H1 (cell line): ENCODE data around the gene BAZ2A. TPM values are rescaled to one million over a fixed set of nuclear protein-coding genes. Genes with fewer than 3 reads are reported as not detected.

ENCODE experiments used
- CHD2 ChIP-seq: IDR thresholded peaks from 2 replicates; pipeline ENCODE4 v1.6.1; 2012; ENCODE audit warnings: low read length, improper control_type of control experiment
- CHD7 ChIP-seq: fragments of 300-600 bp; sonication (generic); IDR thresholded peaks from 2 replicates; pipeline ENCODE4 v1.7.1; 2012; ENCODE audit warnings: low read length, moderate library complexity, mild to moderate bottlenecking, inconsistent platforms; ENCODE audit not compliant: insufficient replicate concordance
- EZH2 ChIP-seq: fragments of 200-600 bp; sonication (generic); IDR thresholded peaks from 2 replicates; pipeline ENCODE4 v1.7.1; 2012; ENCODE audit warnings: low read depth, mild to moderate bottlenecking, moderate library complexity, low read length, inconsistent platforms; ENCODE audit not compliant: severe bottlenecking
- HDAC6 ChIP-seq: IDR thresholded peaks from one replicate; pipeline ENCODE4 v1.7.1; 2012; ENCODE audit warnings: low read depth, mild to moderate bottlenecking, inconsistent platforms, low read length, moderate library complexity
- MAFK ChIP-seq: IDR thresholded peaks from 2 replicates; pipeline ENCODE4 v1.6.1; 2012; ENCODE audit warnings: low read depth, mild to moderate bottlenecking, improper control_type of control experiment, low read length
- NANOG ChIP-seq: IDR thresholded peaks from 2 replicates; pipeline ENCODE4 v1.6.1; 2011; ENCODE audit warnings: low read length, low read depth, mild to moderate bottlenecking, inconsistent platforms; ENCODE audit not compliant: insufficient read depth, poor library complexity, severe bottlenecking
- PHF8 ChIP-seq: fragments of 200-600 bp; sonication (generic); conservative IDR thresholded peaks from 2 replicates; pipeline ENCODE4 v1.7.1; 2012; ENCODE audit warnings: low read depth, mild to moderate bottlenecking, inconsistent platforms, low read length, moderate library complexity
- RNF2 ChIP-seq: fragments of 200-900, 300-1000 bp; sonication (generic); IDR thresholded peaks from 2 replicates; pipeline ENCODE4 v1.7.1; 2016; ENCODE audit warnings: borderline replicate concordance, low read depth, mild to moderate bottlenecking, antibody characterized with exemption, low read length; ENCODE audit not compliant: poor library complexity, severe bottlenecking; ENCODE audit errors: missing control alignments
- SP1 ChIP-seq: IDR thresholded peaks from 2 replicates; pipeline ENCODE4 v1.6.1; 2011; ENCODE audit warnings: low read depth, low read length
- polyA plus RNA-seq, 7 experiments: library from polyadenylated mRNA; depleted of rRNA in 3 of 7; stranded (reverse) in 5 of 7; unstranded in 2 of 7; fragments of >200 nt in 5 of 7; fragments of 200-250 nt in 2 of 7; gene quantifications; 1 replicate in 5 of 7; 2 replicates in 1 of 7; 4 replicates in 1 of 7; pipeline versions ENCODE4 v1.2.1 to v1.2.3, GENCODE V29; 2011 to 2013; ENCODE audit warnings: missing spikeins in 2 of 7, mixed read lengths in 2 of 7
- total RNA-seq: library from RNA; stranded (reverse); fragmentation: NEBNext Ultra II Directional; extraction: Animal tissue kit (Norgen Biotek cat#: 25700); gene quantifications from 2 replicates; pipeline ENCODE4 v1.2.1, GENCODE V29; 2021

The BAZ2A gene
- total and polyA plus RNA-seq, 2 of the 8 experiments (the other 6 are each of a cell fraction or from before 2014, with no cell fraction given): 52.0 to 110 TPM

GRCh38 chr12:56634837-56635791 is 5.0 kb upstream of the BAZ2A start (continued):
- TF ChIP-seq CHD7 (no peak), RNF2 (no peak), EZH2 (no peak), MAFK (no peak), SP1 (no peak), PHF8 (peak; percentile 53), NANOG (no peak), HDAC6 (no peak), CHD2 (no peak)
